ENCODE results near the gene AGBL1.
"Not testable (repeated sequence)": the region's sequence is repeated elsewhere in the genome, so short reads cannot be mapped to it uniquely, and the experiment has no call there.

Gene AGBL1

DNA sequence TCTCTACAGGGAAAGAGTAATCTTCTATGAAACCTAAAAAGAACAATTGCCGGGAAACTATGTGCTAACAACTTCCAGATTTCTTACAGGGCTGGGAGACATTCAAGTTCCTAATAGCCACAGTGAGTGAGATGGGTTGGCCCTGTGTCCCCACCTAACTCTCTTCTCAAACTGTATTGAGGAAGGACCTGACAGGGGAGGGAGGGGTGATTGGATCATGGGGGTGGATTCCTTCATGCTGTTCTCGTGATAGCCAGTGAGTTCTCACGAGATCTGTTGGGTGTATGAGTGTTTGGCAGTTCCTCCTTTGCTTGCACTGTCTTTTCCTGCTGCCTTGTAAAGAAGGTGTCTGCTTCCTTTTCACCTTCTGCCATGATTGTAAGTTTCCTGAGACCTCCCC lies 958.7 kb downstream of the AGBL1 start:
- DNase-seq (ENCODE audit: low read depth in 1 of 2, low spot score in 1 of 2): no peak

DNA sequence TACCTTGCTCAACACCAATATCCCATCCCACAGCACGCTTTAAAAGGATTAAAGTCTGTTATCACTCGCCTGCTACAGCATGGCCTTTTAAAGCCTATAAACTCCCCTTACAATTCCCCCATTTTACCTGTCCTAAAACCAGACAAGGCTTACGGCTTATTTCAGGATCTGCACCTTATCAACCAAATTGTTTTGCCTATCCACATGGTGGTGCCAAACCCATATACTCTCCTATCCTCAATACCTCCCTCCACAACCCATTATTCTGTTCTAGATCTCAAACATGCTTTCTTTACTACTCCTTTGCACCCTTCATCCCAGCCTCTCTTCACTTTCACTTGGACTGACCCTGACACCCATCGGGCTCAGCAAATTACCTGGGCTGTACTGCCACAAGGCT lies 962.9 kb downstream of the AGBL1 start:
- DNase-seq (ENCODE audit: low read depth in 1 of 2, low spot score in 1 of 2): not testable (repeated sequence)

DNA sequence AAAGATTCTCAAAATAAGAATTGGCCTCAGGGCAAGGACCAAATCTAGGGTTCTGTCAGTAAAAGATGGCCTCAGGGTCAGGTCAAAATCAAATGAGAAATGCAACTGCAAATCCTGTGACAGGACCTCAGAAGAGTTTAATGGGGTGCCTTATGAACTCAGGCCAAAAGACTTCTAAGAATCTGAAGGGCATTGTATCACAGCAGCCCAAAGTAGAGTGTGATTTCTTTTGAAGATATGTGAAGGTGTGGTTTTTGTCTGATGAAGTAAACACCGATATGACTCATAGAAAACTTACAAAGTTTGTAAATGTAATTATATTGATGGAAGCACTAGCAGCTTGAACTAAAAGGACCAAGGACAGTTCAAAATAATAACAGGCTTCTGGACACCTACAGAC lies 966.1 kb downstream of the AGBL1 start:
- no peak for DNase-seq (ENCODE audit: low read depth in 1 of 2, low spot score in 1 of 2)

DNA sequence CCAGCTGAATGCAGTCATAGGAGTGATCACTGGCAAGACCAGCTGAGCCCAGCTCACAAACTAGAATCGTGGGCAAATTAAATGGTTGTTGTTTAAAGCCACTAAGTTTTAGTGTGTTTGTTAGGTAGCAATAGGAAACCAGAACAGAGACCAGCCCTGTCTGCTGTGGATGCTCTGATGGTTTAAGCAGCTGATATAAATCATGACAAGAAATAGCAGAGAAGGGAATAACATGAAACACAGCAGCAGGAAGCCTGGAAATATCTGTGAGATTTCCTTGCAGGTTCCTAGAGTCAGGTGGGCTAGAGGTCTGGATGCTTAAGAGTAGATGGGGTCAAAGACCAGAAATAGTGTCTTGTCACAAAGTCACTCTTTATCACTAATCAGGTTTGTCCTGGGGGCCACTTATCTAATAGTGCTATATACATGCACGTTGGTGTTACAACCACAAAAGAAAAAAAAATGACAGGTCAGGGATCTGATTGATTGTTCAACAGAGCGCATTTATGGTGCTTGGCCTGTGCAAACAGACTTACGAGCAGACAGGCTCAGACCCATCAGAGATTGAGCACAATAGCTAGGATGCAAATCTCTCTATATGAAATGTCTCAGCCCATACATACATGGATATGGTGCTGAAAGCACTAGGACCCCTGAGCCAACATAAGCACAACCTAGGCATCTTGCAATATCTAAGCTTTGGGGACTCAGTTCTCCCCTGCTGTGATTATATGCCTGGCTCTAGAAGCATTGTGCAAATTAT lies 967.7 kb downstream of the AGBL1 start:
- no peak for DNase-seq (ENCODE audit: low read depth in 1 of 2, low spot score in 1 of 2)
